Measurements from ENCODE around the gene PIK3C2B.
A peak's percentile ranks its signal among the peaks of the same experiment; 100 is the strongest.

The PIK3C2B gene

DNA sequence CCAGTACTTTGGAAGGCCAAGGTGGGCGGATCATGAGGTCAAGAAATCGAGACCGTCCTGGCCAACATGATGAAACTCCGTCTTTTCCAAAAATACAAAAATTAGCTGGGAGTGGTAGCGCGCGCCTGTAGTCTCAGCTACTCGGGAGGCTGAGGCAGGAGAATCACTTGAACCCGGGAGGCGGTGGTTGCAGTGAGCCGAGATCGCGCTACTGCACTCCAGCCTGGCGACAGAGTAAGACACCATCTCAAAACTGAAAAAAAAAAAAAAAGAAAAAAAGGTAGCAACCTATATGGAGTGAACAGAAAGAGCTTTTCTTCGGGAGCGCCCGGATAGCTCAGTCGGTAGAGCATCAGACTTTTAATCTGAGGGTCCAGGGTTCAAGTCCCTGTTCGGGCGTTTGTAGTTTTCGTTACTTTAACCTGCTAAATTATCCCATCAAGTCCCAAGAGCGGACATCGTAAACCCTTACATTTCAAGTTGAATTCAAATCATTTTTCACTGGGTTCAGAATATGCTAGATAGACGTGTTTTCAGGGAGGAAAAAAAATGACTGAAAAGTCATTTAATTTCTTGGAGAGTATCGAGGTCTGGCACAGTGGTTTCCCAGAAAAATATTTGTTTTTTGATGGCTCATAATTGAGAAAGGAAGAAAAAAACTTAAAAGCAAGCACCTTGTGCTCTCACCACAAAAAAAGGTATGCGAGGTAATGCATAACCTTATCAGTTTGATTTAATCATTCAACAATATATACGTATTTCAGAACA is 11.8 kb upstream of the PIK3C2B start:
- DNase-seq, result peak; percentile 59

DNA sequence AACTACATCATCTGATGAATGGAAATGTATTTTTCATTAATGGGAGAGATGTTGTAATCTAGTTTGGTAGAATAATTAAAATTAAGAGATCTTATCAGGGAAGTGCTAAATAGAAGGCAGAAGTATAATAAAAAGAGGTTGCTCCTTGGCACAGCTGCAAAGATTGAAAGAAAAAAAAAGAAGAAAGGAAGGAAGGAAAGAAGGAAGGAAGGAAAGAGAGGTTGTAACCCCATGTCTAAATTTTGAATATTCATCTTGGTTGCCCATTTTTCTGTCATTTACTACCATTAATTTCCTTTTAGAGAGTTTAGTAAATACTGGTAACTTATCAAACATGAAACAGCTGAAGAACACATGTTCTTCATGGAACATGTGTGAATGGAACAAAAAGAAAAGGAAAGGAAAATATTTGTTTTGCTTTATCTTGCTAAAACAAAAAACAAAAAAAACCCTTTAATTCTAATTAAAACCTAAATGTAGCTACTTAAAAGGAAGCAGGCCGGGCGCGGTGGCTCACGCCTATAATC is 11.1 kb upstream of the PIK3C2B start:
- no peak for DNase-seq

DNA sequence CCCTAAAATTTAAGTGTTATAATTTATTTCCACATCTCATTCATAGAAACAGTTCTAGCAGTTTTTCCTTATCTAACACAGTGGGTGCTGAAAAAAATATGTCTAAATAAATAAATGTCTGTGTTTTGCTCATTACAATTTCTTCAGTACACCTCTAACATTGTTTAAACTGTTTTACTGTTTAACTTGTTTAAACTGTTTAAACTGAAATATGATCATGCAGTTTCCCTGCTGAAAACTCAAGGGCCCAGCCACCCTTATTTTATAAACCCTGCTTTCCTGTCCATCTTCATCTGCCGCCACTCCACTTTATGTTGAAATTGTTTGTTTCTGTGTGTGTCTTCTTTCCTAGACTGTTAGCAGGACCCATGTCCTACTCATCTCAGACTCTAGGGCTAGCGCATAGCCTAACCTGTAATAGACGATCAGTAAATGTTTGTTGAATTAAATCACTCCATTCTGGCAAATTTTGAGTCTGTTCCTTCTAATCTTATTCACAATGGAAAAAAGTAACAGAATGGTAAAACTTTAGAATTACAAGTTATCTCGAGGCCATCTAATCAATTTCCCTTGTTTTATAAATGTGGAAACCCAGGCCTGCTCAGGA is 9.4 kb upstream of the PIK3C2B start:
- DNase-seq, result no peak

DNA sequence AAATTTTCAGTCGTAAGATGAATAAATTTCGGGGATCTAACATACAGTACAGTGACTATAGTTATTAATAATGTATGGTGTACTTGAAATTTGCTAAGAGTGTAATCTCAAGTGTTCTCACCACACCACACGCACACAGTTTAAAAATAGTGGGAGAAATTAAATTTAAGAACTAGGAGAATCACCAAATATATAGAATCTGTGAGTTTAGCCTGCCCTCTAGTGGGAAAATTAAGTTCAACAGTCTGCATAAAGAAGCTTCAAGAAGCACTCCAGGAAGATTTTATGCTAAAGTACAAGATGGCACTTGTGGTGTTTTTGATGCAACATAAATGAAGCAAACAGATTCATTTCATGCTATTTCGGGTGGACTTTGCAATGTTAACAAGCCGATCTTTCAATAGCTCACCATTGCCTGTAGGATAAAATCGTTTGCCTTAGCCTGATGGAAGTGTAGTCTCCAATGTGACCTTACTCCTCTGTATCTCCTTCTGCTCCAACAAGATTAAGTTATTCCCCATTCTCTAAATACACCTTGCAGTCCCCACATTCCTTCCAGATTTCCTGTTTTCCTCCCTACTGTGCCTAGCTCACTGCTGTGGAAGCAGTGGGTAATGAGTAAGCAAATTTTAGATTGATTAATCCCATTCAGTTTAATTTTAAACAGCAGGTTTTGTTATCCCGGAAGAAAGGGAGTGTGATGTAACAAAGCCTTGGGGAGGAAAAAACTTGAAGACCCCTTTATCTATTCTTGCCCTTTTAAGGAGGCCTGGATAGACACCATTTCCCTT is 8.7 kb upstream of the PIK3C2B start:
- DNase-seq, result no peak

DNA sequence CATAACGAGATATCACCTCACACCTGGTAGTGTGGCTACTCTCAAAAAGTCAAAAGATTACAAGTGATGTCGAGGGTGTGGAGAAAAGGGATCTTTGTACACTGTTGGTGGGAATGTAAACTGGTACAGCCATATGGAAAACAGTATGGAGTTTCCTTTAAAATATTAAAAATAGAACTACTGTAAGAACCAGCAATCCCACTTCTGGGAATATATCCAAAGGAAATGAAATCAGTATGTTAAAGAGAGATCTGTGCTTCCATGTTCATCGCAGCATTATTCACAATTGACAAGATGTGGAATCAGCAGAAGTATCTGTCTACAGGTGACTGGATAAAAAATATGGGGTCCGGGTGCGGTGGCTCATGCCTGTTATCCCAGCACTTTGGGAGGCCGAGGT is 7.6 kb upstream of the PIK3C2B start:
- DNase-seq, result no peak

DNA sequence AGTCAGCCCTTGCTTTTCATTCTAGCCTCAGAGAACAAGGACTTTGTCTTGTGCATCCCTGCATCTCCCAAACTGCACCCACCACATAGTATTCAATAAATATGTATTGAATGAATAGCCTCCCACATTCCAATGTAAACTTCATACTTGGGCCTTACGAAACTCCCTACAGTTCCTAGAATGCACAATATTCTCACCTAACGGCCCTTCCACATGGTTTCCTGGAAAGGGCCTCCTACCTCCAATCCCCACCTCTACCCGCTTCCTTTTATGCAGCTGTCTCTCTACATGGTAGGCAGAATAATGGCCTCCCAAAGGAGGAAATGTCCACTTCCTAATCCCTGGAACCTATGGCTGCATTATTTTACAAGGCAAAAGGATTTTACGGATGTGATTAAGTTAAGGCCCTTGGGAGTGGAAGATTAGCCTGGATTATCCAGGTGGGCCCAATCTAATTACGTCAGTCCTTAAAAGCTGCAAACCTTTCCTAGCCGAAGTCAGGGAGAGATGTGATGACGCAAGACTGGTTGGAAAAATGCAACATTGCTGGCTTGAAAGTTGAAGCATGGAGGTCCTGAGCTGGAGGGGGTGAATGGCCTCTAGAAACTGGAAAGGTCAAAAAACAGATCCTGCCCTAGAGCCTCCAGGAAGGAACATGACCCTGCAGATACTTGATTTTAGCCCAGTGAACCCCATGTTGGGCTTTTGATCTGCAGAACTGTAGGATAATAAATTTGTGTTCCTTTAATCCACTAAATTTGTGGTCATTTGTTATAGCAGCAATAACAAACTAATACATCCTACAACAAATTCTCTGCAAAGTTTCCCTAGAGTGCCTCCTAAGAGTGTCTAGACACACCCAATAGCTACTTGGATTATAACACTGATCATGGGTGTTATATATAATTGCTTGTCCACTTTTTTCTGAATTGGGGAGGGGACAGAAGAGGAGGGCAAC is 5.2 kb upstream of the PIK3C2B start:
- DNase-seq, result no peak

DNA sequence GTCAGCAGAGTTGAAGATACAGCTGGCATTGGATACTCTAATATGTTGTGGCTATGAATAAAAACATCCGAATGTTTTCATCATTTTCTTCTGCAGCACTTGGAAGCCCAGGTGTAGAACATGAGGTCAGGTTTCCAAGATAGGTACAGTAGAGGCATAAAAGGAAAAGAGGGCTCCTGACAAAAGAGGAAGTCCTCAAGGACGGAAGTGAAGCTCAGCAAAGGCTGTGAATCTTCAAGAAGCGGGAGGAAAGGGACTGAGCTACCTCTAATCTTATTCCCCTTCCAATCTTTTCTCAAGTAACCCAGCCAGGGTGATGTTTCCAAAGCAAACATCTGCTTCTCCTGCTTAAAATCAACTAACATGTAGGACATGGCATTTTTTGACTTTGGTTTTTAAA is 4.4 kb upstream of the PIK3C2B start:
- no peak for DNase-seq

DNA sequence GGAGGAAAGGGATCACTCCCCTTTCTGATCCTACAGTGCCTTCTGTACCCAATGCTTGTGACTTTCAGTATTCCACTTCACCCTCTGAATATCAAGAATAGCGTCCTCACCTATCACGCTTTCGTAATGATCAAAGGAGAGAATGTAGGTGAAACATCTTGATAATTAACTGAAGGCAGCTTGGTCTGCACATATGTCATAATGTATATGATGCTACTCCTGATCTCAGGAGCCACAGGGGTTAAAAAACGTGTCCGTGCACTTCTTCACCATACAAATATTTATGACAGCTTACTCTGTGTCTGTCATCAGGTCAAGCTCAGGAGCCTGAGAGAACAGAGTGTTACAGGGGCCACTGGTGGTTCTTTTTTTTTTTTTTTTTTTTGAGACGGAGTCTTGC is 1.2 kb upstream of the PIK3C2B start:
- DNase-seq, result no peak

DNA sequence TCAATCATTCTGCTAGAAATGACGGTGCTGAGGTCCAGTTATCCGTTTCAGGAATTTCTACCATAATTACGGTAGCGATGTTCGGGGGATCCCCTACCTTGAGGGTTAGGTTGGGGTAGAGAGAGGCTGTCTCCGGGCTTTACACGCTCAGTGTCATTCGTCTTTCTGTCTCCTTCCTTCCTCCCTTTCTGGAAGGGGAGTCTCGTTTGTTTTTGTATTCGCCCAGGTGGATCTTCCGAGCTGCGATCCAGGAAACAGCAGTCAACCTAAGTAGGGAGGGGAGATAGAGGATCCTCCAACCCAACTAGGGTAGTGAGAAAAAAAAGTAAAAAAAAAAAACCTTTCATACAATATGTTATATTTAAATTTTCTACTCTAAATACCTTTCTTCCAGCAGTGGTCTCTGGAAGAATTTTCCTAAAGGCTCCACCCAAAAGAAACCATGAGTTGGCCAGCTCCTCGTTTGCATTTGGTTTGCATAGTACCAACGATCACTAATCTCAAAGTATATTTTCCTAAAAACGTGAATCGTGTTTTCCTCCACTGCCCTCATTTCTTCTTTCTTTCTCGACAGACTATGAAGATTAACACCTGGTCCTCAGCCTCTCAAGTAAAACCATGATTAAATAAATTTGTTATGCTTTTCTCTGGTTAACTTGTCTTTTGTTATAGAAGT is 611 bp upstream of the PIK3C2B start:
- DNase-seq, result peak; percentile 57

DNA sequence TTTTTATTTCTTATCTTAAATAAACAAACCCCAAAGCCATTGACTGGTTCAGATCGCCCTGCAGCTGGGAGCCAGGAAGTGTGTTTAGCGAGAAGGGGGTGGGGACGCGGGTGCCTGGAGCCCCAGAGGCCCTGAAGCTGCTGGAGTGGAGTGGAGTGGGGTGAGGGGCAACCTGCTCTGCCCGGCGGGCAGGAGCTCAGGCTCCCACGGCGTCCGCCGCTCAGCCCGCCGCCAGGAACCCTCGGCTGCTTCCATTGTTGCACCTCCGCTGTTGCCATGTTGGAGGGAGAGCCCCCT is 673 bp downstream of the PIK3C2B start:
- peak; percentile 62 for DNase-seq

DNA sequence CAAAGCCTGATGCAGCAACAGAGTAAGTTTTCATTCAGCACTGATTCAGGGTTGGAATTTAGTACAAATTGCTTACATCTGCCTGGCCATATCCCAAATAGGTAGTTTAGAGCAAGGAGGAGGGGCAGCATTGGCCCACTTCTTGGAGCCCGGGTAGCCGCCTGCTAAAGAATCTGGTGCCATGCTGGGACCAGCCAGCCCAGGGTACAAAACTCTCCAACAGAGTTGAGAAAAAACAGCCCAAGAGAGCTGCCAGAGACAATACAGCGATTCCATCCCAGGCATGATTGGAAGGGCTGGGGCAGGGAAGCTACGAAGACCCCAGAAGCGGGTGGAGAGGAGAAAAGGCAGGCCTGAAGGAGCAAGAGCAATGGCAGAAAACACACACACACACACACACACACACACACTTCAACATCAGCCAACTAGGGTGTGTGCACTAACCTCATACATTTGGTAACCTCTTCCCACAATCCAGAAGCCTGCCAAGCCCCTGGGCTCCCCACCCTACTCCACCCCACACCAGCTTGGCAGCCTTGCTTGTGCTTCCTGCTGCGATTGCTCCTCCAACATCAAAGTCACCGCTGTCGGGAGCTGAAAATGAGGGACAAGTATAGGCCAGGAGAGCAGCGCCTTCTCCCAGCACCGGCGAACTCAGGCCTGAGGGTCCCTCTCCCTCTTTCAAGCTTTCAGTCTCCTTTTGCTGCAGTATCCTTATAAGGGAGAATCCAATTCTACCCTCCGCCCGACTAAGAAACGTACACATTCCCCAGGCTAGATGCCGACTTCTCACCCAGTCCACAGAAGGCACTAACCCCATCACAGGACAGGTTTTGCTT is 1.2 kb downstream of the PIK3C2B start:
- peak; percentile 13 for DNase-seq

DNA sequence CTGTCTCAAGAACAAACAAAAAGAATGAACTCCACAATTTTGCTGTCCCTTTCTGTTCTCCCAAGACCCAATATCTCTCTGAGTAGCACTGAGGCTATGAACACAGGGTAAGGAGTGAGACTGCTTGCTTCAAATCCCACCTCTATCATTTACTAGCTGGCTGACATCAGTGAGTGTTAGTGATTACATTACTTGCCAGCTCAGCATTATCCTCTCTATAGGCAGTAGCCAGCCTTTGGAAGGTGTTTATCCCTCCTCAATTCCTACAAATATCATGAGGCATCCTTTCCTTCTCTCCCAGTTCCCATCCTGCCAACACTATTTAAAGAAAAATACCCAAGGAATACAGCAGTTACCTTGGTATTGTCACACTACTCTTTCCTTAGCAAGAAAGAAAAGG is 3.0 kb downstream of the PIK3C2B start:
- DNase-seq, result no peak

DNA sequence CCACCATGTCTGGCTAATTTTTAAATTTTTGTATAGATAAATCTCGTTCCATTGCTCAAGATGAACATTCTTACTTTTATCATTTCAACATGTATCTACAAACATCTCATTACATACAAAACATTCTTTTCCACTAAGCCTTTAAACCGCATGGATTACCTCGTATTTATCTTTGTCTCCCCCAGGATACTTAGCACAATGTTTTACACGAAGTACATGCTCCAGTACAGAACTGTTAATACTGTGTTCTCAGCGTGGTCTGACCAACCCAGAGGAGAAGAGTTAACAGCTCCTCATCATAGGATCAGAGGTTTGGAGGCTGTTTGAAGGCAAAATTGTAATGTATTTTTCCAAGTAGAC is 7.4 kb downstream of the PIK3C2B start:
- DNase-seq, result no peak

DNA sequence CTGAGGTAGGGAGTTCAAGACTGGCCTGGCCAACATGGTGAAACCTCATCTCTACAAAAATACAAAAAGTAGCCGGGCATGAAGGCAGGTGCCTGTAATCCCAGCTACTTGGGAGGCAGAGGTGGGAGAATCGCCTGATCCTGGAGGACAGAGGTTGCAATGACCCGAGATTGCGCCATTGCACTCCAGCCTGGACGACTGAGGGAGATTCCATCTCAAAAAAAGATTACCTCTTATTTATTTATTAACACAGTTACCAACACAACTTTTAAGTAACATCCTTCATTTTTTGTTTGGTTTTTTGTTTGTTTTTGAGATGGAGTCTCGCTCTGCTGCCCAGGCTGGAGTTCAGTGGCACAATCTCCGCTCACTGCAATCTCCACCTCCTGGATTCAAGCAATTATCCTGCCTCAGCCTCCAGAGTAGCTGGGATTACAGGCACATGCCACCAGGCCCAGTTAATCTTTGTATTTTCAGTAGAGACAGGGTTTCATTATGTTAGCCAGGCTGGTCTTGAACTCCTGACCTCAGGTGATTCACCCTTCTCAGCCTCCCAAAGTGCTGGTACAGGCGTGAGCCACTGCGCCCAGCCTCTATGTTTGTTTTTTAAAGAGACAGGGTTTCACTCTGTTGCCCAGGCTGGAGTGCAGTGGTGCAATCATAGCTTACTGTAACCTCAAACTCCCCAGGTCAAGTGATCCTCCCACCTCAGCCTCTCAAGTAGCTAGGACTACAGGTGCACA is 7.9 kb downstream of the PIK3C2B start:
- peak; percentile 11 for DNase-seq

DNA sequence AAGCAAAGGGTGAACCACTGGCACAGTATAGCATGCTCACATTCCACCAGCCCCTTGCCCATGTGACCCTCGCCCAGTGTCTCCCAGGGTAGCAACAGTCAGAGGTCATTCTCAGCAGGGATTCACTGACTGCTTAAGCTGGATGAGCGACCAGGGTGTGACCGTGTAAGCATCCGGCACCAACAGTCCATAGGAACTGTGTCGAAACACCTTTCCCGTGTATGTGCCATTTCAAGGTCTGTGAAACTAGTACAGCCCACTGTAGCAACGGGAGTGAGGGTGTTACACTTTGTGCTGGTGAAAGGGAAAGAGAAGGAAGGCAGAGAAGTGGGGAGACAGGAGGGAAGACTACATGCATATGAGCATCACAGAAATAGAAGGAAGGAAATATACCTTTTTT is 10.8 kb downstream of the PIK3C2B start:
- no peak for DNase-seq

DNA sequence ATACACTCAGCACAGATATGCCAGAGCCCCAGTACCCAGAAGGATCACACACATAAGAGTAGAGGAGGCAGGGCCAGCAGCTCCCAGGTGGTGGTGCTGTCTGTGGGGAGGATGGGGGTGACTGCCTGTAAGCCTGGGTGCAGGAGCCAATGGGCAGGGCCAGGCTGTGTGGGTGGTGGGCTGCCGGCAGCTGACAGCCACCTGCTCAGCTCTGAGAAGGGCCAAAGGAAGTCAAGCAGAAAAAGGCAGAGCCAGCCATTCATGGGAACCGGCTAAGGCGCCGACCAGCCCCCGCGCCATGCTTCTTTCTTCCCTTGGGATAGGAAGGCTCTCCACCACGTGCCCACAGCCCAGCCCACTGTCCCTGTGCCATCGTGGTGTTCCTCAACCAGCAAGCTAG is 14.1 kb downstream of the PIK3C2B start:
- DNase-seq, result no peak

DNA sequence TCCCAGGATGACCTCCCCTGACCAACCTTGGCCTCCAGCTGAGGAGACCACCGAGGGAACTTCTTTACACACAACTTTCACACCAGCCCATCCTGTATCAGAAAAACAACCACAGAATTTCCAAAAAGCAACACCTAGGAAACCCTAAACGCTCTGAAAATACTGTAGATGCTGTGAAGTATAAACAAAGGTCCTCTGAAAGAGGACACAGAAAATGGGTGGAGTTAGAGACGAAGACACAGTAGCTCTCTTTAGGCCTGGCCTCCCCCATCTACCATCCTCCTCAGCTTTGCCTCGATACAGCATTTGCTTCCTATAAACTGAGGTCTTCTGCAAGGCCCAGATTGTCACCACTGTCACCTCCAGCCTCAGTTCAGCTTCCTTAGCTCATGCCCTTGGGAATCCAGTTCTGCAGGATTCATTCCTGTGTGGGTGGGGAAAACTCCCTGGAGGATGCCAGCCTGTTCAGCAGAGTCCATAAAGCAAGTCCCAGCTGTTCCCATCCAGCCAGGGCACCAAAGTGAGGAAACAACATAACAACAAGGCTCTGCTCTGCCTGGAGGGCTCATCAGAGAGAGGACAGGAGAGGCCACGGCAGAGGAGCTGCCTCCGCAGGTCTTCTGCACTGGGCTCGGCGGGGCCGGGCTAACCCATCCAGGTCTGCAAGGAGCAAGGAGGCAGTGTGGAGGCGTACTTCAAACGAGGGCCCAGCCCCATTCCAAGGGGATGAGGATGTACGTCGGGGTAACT is 15.0 kb downstream of the PIK3C2B start:
- DNase-seq, result no peak

DNA sequence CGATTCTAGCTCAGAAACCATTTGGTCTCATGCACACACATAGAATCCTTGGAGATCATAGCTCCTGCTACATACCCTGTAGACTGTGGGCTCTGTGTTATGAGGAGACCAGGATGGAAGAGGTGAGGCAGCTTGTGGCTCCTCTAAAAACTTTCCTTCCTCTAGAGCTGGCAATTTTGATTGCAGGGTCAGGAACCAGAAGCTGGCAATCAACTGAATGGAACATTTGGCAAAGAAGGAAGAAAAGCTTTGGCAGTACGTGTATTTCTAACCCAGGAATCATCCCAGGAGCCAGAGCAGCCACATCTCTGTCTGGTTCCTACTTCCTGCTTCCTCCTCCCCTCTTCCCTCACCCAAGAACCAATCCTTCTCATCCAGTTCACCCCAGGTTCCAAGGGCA is 15.7 kb downstream of the PIK3C2B start:
- no peak for DNase-seq

DNA sequence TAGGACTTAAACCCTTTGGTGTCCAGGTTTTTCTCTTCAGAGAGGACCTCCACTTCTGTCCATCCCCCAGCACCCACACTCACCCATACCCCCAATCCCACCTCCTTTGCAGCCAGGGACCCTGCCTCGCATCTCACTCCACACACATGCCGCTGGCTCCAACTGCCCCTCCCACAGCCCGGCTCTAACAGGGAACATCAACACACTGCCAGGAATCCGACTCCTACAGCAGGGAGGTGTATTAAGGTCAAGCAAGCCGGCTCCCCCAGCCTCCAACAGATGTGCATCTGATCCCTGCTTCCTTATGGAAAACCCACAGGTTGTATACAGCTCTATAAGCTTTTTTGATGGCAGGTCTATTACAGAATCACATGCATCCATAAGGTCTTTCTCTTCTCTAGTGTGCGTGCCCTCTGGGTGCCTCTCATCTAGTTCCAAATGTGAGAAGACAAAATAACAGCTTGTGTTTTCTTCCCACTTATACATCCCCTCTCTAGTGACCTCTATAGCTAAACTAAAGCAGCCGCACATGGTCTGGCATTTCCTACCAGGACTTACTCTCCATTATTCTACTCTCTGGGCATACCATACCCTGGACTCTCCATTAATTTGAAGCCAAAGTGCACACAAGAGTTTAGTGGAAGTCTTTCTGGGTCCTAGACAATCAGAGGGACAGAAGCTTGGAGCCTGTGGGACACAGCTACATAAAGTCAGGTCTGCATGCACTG is 16.3 kb downstream of the PIK3C2B start:
- DNase-seq, result no peak

Measured in stimulated activated naive CD4-positive, alpha-beta T cell treated with Interleukin-2 at 50 U/mL for 16 hours (primary cell).